ENCODE results near the gene GIMAP7.

DNA sequence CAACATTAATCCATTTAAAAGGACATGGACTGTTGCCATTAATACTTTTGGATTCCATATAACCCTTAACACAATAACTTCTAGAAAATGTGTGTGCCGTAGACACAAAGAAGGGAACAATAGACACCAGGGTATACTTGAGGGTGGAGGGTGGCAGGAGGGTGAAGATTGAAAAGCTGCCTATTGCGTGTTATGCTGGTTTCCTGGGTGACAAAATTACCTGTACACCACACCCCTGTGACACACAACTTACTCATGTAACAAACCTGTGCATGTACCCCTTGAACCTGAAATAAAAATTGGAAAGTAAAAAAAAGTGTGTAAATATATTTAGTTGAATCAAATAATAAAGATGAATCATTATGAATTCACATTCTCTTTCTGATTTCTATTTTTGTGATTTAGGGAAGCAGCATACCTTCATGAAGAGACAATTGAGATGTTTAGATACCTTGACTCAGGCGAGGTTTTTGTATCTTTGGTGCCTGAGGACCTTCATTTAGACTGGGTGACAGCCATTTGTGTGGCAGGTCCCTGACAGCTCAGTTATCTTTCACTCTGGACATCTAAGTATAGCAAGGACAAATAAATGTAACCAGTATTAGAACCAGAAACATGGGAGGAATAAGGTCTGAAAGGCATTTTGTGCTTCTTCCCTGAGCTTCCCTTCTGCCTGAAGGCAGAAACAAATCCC, 35.5 kb upstream of the GIMAP7 start:
- no peak for TF ChIP-seq POLR2A (IDR thresholded peaks at IDR 0.05)
- TF ChIP-seq, protein P1, sequence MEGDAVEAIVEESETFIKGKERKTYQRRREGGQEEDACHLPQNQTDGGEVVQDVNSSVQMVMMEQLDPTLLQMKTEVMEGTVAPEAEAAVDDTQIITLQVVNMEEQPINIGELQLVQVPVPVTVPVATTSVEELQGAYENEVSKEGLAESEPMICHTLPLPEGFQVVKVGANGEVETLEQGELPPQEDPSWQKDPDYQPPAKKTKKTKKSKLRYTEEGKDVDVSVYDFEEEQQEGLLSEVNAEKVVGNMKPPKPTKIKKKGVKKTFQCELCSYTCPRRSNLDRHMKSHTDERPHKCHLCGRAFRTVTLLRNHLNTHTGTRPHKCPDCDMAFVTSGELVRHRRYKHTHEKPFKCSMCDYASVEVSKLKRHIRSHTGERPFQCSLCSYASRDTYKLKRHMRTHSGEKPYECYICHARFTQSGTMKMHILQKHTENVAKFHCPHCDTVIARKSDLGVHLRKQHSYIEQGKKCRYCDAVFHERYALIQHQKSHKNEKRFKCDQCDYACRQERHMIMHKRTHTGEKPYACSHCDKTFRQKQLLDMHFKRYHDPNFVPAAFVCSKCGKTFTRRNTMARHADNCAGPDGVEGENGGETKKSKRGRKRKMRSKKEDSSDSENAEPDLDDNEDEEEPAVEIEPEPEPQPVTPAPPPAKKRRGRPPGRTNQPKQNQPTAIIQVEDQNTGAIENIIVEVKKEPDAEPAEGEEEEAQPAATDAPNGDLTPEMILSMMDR (IDR thresholded peaks at IDR 0.05), result no peak
